CD8-positive, alpha-beta memory T cell (primary cell): ENCODE data around the gene AGRN. TPM values are rescaled to one million over a fixed set of nuclear protein-coding genes. Genes with fewer than 3 reads are reported as not detected.

Experiments used
- CTCF ChIA-PET: fragments of 350-600 bp; sonication (Branson Sonifier 250); formaldehyde crosslinking; loops from one replicate; lab custom pipeline; 2021; ENCODE audit warnings: antibody characterized with exemption; lab: Charles Lee
- POLR2A ChIA-PET: fragments of 350-600 bp; sonication (Branson Sonifier 250); formaldehyde crosslinking; loops from one replicate; lab custom pipeline; 2021; ENCODE audit warnings: antibody characterized with exemption; lab: Charles Lee
- DNase-seq, 5 donors: peaks; one replicate each; pipeline versions ENCODE4 v3.0.0 to v3.0.0-alpha.2; 2020 to 2022; ENCODE audit warnings: mixed read lengths in 1 of 5
- H3K27ac ChIP-seq: one replicate; pipeline ENCODE4 v1.7.0; 2013; ENCODE audit warnings: low read depth, mild to moderate bottlenecking, low read length, moderate library complexity
- H3K27me3 ChIP-seq: 2 replicates; pipeline ENCODE4 v1.7.0; 2013; ENCODE audit warnings: low read length, mild to moderate bottlenecking; ENCODE audit not compliant: insufficient read depth, poor library complexity, severe bottlenecking
- H3K36me3 ChIP-seq: 2 replicates; pipeline ENCODE4 v1.7.0; 2013; ENCODE audit warnings: mild to moderate bottlenecking, low read length, moderate library complexity; ENCODE audit not compliant: insufficient read depth
- H3K4me1 ChIP-seq: 2 replicates; pipeline ENCODE4 v1.7.0; 2013; ENCODE audit warnings: mild to moderate bottlenecking, low read length, moderate library complexity; ENCODE audit not compliant: insufficient read depth
- H3K4me3 ChIP-seq: 2 replicates; pipeline ENCODE4 v1.7.0; 2013; ENCODE audit warnings: mild to moderate bottlenecking, low read length
- H3K9me3 ChIP-seq: 2 replicates; pipeline ENCODE4 v1.7.0; 2013; ENCODE audit warnings: mild to moderate bottlenecking, low read length
- H3K27ac Mint-ChIP-seq, 8 donors: one replicate each; pipeline ENCODE4 v1.8.0; 2020 to 2021; ENCODE audit warnings: mixed read lengths in 8 of 8, mild to moderate bottlenecking in 6 of 8, inconsistent platforms in 3 of 8, moderate library complexity in 3 of 8
- H3K27me3 Mint-ChIP-seq, 2 donors: one replicate each; pipeline ENCODE4 v1.8.0; 2020 to 2021; ENCODE audit warnings: mixed read lengths in 2 of 2, mild to moderate bottlenecking in 1 of 2, moderate library complexity in 1 of 2
- H3K36me3 Mint-ChIP-seq, 3 donors: one replicate each; pipeline ENCODE4 v1.8.0; 2020 to 2021; ENCODE audit warnings: mixed read lengths in 3 of 3, inconsistent platforms in 1 of 3, mild to moderate bottlenecking in 1 of 3
- H3K4me1 Mint-ChIP-seq, 3 donors: one replicate each; pipeline ENCODE4 v1.8.0; 2020 to 2021; ENCODE audit warnings: mixed read lengths in 3 of 3, inconsistent platforms in 1 of 3, mild to moderate bottlenecking in 1 of 3
- H3K4me3 Mint-ChIP-seq, 7 donors: one replicate each; pipeline ENCODE4 v1.8.0; 2020 to 2021; ENCODE audit warnings: mixed read lengths in 7 of 7, mild to moderate bottlenecking in 6 of 7, moderate library complexity in 4 of 7, inconsistent platforms in 2 of 7
- H3K9me3 Mint-ChIP-seq, 5 donors: one replicate each; pipeline ENCODE4 v1.8.0; 2020 to 2022; ENCODE audit warnings: mixed read lengths in 5 of 5, mild to moderate bottlenecking in 3 of 5, moderate library complexity in 2 of 5, inconsistent platforms in 1 of 5
- polyA plus RNA-seq: library from polyadenylated mRNA; unstranded; fragments of 300-500 nt; fragmentation: Illumina TruSeq; gene quantifications from one replicate; pipeline ENCODE4 v1.2.3, GENCODE V29; 2021
- total RNA-seq, 2 experiments: library from RNA; stranded (reverse); gene quantifications; one replicate each; pipeline ENCODE4 v1.2.3, GENCODE V29; 2021

AGRN gene
- total and polyA plus RNA-seq, 3 experiments from 2014 or later: 7.1 to 8.0 TPM; not detected in 1

DNA sequence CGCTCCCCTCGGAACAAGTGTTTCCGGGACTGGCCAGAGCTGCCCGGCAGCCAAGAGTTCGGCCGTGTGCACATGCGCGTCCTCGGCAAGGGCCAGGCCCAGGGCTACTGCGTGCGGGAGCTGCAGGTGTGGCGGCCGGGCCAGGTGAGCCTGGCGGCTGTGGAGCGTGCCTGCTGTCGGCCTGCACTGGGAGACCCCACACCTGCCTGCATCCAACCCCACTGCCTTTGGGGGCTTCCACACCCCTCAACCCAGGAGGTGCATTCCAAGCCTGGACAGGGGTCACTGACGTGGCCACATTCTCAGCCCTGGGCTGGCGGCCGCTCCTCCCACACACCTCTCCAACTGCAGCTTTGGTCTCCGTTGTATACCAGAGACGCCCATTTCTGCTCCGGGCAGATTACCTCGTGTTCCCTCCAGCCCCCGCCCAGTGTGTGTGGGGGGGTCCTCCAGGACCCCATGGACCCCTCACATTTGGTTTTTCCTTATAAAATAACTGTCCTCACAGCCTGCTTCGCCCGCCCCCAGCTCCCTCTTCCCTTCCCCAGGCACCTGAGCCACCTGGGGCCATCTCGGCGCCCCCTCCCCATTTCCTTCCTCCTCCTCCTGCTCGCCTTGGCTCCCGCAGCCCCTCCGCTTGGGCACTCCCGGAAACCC, 48.1 kb downstream of the AGRN start:
- ChIA-PET POLR2A (no interaction called here), CTCF (no interaction called here)
- H3K27ac Mint-ChIP-seq: peak overlapping the region in 3 of 8 donors; percentile 14 to 65 (median 57)

GRCh38 chr1:1068517-1069055, 48.7 kb downstream of the AGRN start:
- no peaks in the 10 kb centered on the region for H3K36me3 Mint-ChIP-seq
- no peaks in the 10 kb centered on the region for H3K9me3 ChIP-seq
- no peaks in the 10 kb centered on the region for H3K36me3 ChIP-seq
- no peak overlapping the region for H3K4me3 ChIP-seq
- H3K4me1 ChIP-seq: peaks cover 13% of the 10 kb centered on the region
- peak overlapping the region; percentile 68 to 87 (median 77) for H3K4me3 Mint-ChIP-seq
- ChIA-PET POLR2A (interaction anchor here (1.1 kb wide), 1 partner anchor 8 kb away, joined by 3 read pairs; no protein-coding TSS in a partner anchor), CTCF (no interaction called here)
- no peaks in the 10 kb centered on the region for H3K27me3 ChIP-seq
- peaks cover 4 to 5% of the 10 kb centered on the region in 2 donors for H3K27me3 Mint-ChIP-seq
- H3K27ac Mint-ChIP-seq: peak overlapping the region in 5 of 8 donors; percentile 14 to 79 (median 60)
- H3K9me3 Mint-ChIP-seq: no peaks in the 10 kb centered on the region
- DNase-seq: peak; percentile 49 to 78 (median 54)
- peak overlapping the region; percentile 47 for H3K27ac ChIP-seq
- peaks cover 0 to 17% (median 2%) of the 10 kb centered on the region in 3 donors for H3K4me1 Mint-ChIP-seq

More for the DNA sequence above, 48.1 kb downstream of the AGRN start:
- DNase-seq: no peak
- Histone ChIP-seq H3K9me3 (no peaks in the 10 kb centered on the region), H3K36me3 (no peaks in the 10 kb centered on the region), H3K4me1 (peaks cover 19% of the 10 kb centered on the region), H3K4me3 (no peak overlapping the region), H3K27me3 (no peaks in the 10 kb centered on the region), H3K27ac (no peak overlapping the region)
- H3K36me3 Mint-ChIP-seq: no peaks in the 10 kb centered on the region
- H3K27me3 Mint-ChIP-seq: peaks cover 4 to 5% of the 10 kb centered on the region in 2 donors
- peaks cover 0 to 20% (median 2%) of the 10 kb centered on the region in 3 donors for H3K4me1 Mint-ChIP-seq
- peak overlapping the region; percentile 51 to 86 (median 70) for H3K4me3 Mint-ChIP-seq
- no peaks in the 10 kb centered on the region for H3K9me3 Mint-ChIP-seq

GRCh38 chr1:1069056-1069710, 49.3 kb downstream of the AGRN start:
- H3K9me3 Mint-ChIP-seq: no peaks in the 10 kb centered on the region
- POLR2A ChIA-PET: interaction anchor here (0.6 to 1.1 kb wide), 3 partner anchors 9 to 1120 kb away, joined by 3 to 6 read pairs (median 3); no protein-coding TSS in a partner anchor

DNA sequence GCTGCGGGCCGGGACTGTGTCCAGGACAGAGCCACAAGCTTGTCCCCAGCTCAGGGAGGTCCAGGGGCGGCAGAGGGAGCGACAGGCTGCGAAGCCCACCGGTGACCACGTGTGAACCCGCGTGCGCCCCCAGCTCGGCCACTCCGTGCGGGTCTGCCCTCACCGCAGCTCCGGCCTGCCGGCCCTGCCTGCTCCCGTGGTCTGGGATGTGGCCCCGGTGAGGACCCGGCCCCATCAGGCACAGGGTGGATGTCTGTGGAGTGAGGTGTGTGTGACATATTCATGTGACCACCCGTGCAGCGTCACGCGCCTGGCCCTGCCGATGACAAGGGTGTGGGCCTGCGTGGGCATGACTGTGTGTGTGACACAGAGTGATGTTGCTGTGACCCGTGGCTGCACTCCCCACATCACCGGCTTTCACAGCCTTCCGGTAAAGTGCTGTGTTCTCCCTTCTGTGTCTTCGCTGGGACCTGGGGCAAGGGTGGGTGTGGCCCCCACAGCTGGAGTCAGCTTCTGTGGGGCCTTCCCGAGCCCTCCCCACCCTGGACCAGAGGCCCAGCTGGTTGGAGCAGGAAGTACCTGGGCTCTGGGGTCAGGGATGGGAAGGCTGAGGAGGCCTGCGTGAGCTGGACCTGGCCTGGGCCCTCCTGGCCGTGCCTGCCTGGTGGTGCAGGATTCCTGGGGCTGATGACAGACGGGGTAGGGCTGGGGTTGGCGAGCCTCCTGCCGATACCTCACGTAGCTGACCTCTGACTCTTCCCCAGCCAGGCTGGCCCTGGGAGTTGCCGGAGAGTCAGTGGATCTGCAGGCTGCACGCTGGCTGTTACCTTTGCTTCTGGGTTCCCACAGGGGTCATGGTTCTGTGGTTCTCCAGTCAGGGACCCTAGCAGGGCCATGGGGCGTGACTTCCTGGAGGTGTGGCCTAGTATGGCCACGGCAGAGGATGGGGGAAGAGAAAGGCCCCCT, 50.1 kb downstream of the AGRN start:
- no peaks in the 10 kb centered on the region for H3K36me3 Mint-ChIP-seq
- H3K9me3 ChIP-seq: no peaks in the 10 kb centered on the region
- peak overlapping the region; percentile 69 for H3K4me3 ChIP-seq
- CTCF ChIA-PET: interaction anchor here (1.0 kb wide), 1 partner anchor 68 kb away, joined by 3 read pairs; no protein-coding TSS in a partner anchor
- no peaks in the 10 kb centered on the region for H3K9me3 Mint-ChIP-seq
- H3K36me3 ChIP-seq: no peaks in the 10 kb centered on the region
- no peak overlapping the region for H3K27ac ChIP-seq
- peaks cover 0 to 10% (median 2%) of the 10 kb centered on the region in 3 donors for H3K4me1 Mint-ChIP-seq
- peaks cover 4% of the 10 kb centered on the region for H3K4me1 ChIP-seq
- peak overlapping the region; percentile 30 to 78 (median 52) for H3K4me3 Mint-ChIP-seq
- peaks cover 6% of the 10 kb centered on the region for H3K27me3 ChIP-seq
- H3K27ac Mint-ChIP-seq: peak overlapping the region in 4 of 8 donors; percentile 42 to 68 (median 56)
- DNase-seq: no peak
- POLR2A ChIA-PET: interaction anchor here (0.6 to 1.1 kb wide), 3 partner anchors 10 to 1119 kb away, joined by 3 to 6 read pairs (median 3); no protein-coding TSS in a partner anchor
- peaks cover 10 to 12% of the 10 kb centered on the region in 2 donors for H3K27me3 Mint-ChIP-seq

More at GRCh38 chr1:1069056-1069710, 49.3 kb downstream of the AGRN start:
- peak; percentile 84 to 93 (median 86) for DNase-seq
- Mint-ChIP-seq H3K27me3 (peaks cover 5 to 6% of the 10 kb centered on the region in 2 donors), H3K4me3 (peak overlapping the region; percentile 68 to 87 (median 77)), H3K27ac (peak overlapping the region in 6 of 8 donors; percentile 14 to 79 (median 65)), H3K4me1 (peaks cover 0 to 12% (median 2%) of the 10 kb centered on the region in 3 donors), H3K36me3 (no peaks in the 10 kb centered on the region)
- H3K9me3 ChIP-seq: no peaks in the 10 kb centered on the region
- no peaks in the 10 kb centered on the region for H3K27me3 ChIP-seq
- H3K4me1 ChIP-seq: peaks cover 7% of the 10 kb centered on the region
- H3K4me3 ChIP-seq: peak overlapping the region; percentile 69
- CTCF ChIA-PET: interaction anchor here (1.0 kb wide), 1 partner anchor 67 kb away, joined by 3 read pairs; no protein-coding TSS in a partner anchor
- no peaks in the 10 kb centered on the region for H3K36me3 ChIP-seq
- peak overlapping the region; percentile 47 for H3K27ac ChIP-seq

GRCh38 chr1:1071486-1072298, 51.8 kb downstream of the AGRN start:
- no peaks in the 10 kb centered on the region for H3K9me3 Mint-ChIP-seq
- H3K36me3 Mint-ChIP-seq: no peaks in the 10 kb centered on the region
- CTCF ChIA-PET: interaction anchor here (0.9 kb wide), 1 partner anchor 8 kb away, joined by 3 read pairs; no protein-coding TSS in a partner anchor
- Histone ChIP-seq H3K4me1 (peaks cover 4% of the 10 kb centered on the region), H3K27ac (no peak overlapping the region), H3K36me3 (no peaks in the 10 kb centered on the region), H3K27me3 (peaks cover 6% of the 10 kb centered on the region), H3K4me3 (no peak overlapping the region), H3K9me3 (no peaks in the 10 kb centered on the region)
- DNase-seq: no peak
- no peak overlapping the region for H3K27ac Mint-ChIP-seq
- H3K27me3 Mint-ChIP-seq: peaks cover 10 to 12% of the 10 kb centered on the region in 2 donors
- POLR2A ChIA-PET: no interaction called here
- peak overlapping the region in 1 of 7 donors; percentile 56 for H3K4me3 Mint-ChIP-seq
- H3K4me1 Mint-ChIP-seq: peaks cover 0 to 10% (median 0%) of the 10 kb centered on the region in 3 donors

GRCh38 chr1:1072299-1072848, 52.5 kb downstream of the AGRN start:
- no peak overlapping the region for H3K4me3 Mint-ChIP-seq
- no peak for DNase-seq
- H3K27ac Mint-ChIP-seq: no peak overlapping the region
- H3K36me3 Mint-ChIP-seq: no peaks in the 10 kb centered on the region
- CTCF ChIA-PET: interaction anchor here (0.9 kb wide), 1 partner anchor 8 kb away, joined by 3 read pairs; no protein-coding TSS in a partner anchor
- H3K27me3 Mint-ChIP-seq: peaks cover 10 to 12% of the 10 kb centered on the region in 2 donors
- H3K4me1 Mint-ChIP-seq: peaks cover 0 to 10% (median 0%) of the 10 kb centered on the region in 3 donors
- no peak overlapping the region for H3K27ac ChIP-seq
- no peaks in the 10 kb centered on the region for H3K36me3 ChIP-seq
- H3K9me3 ChIP-seq: no peaks in the 10 kb centered on the region
- POLR2A ChIA-PET: no interaction called here
- peaks cover 6% of the 10 kb centered on the region for H3K27me3 ChIP-seq
- peaks cover 4% of the 10 kb centered on the region for H3K4me1 ChIP-seq
- H3K4me3 ChIP-seq: no peak overlapping the region
- no peaks in the 10 kb centered on the region for H3K9me3 Mint-ChIP-seq
